Measurements from ENCODE around the gene CLDN15. TPM values are rescaled to one million over a fixed set of nuclear protein-coding genes. Genes with fewer than 3 reads are reported as not detected.

CLDN15 gene
- total and polyA plus RNA-seq, 5 donors from 2014 or later = 0.64 to 22.7 (median 0.88) TPM

- Mint-ChIP-seq H3K27me3 (no peaks in the 10 kb centered on the region), H3K9me3 (no peaks in the 10 kb centered on the region), H3K4me3 (peak overlapping the region in 1 of 4 donors; percentile 29), H3K4me1 (peaks cover 0 to 34% (median 12%) of the 10 kb centered on the region in 4 donors), H3K27ac (peak overlapping the region in 2 of 3 donors; percentile 18 to 42), H3K36me3 (peaks cover 6% of the 10 kb centered on the region)
- DNase-seq = no peak
- no peak overlapping the region for H3K4me3 ChIP-seq (ENCODE audit: low read depth, low read length)
- H3K27ac ChIP-seq (ENCODE audit: insufficient read depth, low read length, poor library complexity, severe bottlenecking) = no peak overlapping the region
- H3K9me3 ChIP-seq (ENCODE audit: control insufficient read depth in 2 of 2, low read length in 2 of 2) = no peaks in the 10 kb centered on the region
- peaks cover 20% of the 10 kb centered on the region for H3K36me3 ChIP-seq (ENCODE audit: control insufficient read depth, insufficient read depth, low read length)
- no peaks in the 10 kb centered on the region for H3K27me3 ChIP-seq (ENCODE audit: control insufficient read depth, insufficient read depth, low read length)
- no peak for ATAC-seq (ENCODE audit: low read depth in 2 of 2)
- peaks cover 21% of the 10 kb centered on the region for H3K4me1 ChIP-seq (ENCODE audit: control insufficient read depth, insufficient read depth, low read length, poor library complexity, severe bottlenecking)
These were observed 4.1 kb upstream of the CLDN15 start for GRCh38 chr7:101241443-101242349.

- H3K9me3 Mint-ChIP-seq = no peaks in the 10 kb centered on the region
- H3K27me3 Mint-ChIP-seq = no peaks in the 10 kb centered on the region
- DNase-seq (no peak), ATAC-seq (ENCODE audit: low read depth in 2 of 2) (no peak)
- H3K27ac Mint-ChIP-seq = no peak overlapping the region
- Histone ChIP-seq H3K4me3 (ENCODE audit: low read depth, low read length) (no peak overlapping the region), H3K27me3 (ENCODE audit: control insufficient read depth, insufficient read depth, low read length) (no peaks in the 10 kb centered on the region), H3K27ac (ENCODE audit: insufficient read depth, low read length, poor library complexity, severe bottlenecking) (no peak overlapping the region), H3K4me1 (ENCODE audit: control insufficient read depth, insufficient read depth, low read length, poor library complexity, severe bottlenecking) (peaks cover 21% of the 10 kb centered on the region), H3K9me3 (ENCODE audit: control insufficient read depth in 2 of 2, low read length in 2 of 2) (no peaks in the 10 kb centered on the region), H3K36me3 (ENCODE audit: control insufficient read depth, insufficient read depth, low read length) (peaks cover 20% of the 10 kb centered on the region)
- peaks cover 0 to 33% (median 12%) of the 10 kb centered on the region in 4 donors for H3K4me1 Mint-ChIP-seq
- H3K4me3 Mint-ChIP-seq = peak overlapping the region in 1 of 4 donors; percentile 4
- peaks cover 6% of the 10 kb centered on the region for H3K36me3 Mint-ChIP-seq
These were observed 3.4 kb upstream of the CLDN15 start for GRCh38 chr7:101241015-101241363.

- Mint-ChIP-seq H3K4me3 (peak overlapping the region in 1 of 4 donors; percentile 21), H3K27me3 (no peaks in the 10 kb centered on the region), H3K36me3 (peaks cover 6% of the 10 kb centered on the region), H3K9me3 (no peaks in the 10 kb centered on the region), H3K27ac (no peak overlapping the region), H3K4me1 (peaks cover 0 to 27% (median 10%) of the 10 kb centered on the region in 4 donors)
- DNase-seq = no peak
- H3K27ac ChIP-seq (ENCODE audit: insufficient read depth, low read length, poor library complexity, severe bottlenecking) = no peak overlapping the region
- no peak for ATAC-seq (ENCODE audit: low read depth in 2 of 2)
- H3K9me3 ChIP-seq (ENCODE audit: control insufficient read depth in 2 of 2, low read length in 2 of 2) = no peaks in the 10 kb centered on the region
- H3K4me3 ChIP-seq (ENCODE audit: low read depth, low read length) = no peak overlapping the region
- no peaks in the 10 kb centered on the region for H3K27me3 ChIP-seq (ENCODE audit: control insufficient read depth, insufficient read depth, low read length)
- H3K36me3 ChIP-seq (ENCODE audit: control insufficient read depth, insufficient read depth, low read length) = peaks cover 20% of the 10 kb centered on the region
- peaks cover 16% of the 10 kb centered on the region for H3K4me1 ChIP-seq (ENCODE audit: control insufficient read depth, insufficient read depth, low read length, poor library complexity, severe bottlenecking)
These were observed 2.8 kb upstream of the CLDN15 start for GRCh38 chr7:101240226-101241014.

GRCh38 chr7:101239951-101240220, 2.3 kb upstream of the CLDN15 start:
- Histone ChIP-seq H3K27me3 (ENCODE audit: control insufficient read depth, insufficient read depth, low read length) (no peaks in the 10 kb centered on the region), H3K27ac (ENCODE audit: insufficient read depth, low read length, poor library complexity, severe bottlenecking) (no peak overlapping the region), H3K9me3 (ENCODE audit: control insufficient read depth in 2 of 2, low read length in 2 of 2) (no peaks in the 10 kb centered on the region), H3K4me1 (ENCODE audit: control insufficient read depth, insufficient read depth, low read length, poor library complexity, severe bottlenecking) (peaks cover 11% of the 10 kb centered on the region), H3K4me3 (ENCODE audit: low read depth, low read length) (no peak overlapping the region), H3K36me3 (ENCODE audit: control insufficient read depth, insufficient read depth, low read length) (peaks cover 20% of the 10 kb centered on the region)
- no peak for ATAC-seq (ENCODE audit: low read depth in 2 of 2)
- H3K36me3 Mint-ChIP-seq = peaks cover 6% of the 10 kb centered on the region
- no peaks in the 10 kb centered on the region for H3K27me3 Mint-ChIP-seq
- no peak for DNase-seq
- peak overlapping the region in 1 of 4 donors; percentile 21 for H3K4me3 Mint-ChIP-seq
- H3K27ac Mint-ChIP-seq = no peak overlapping the region
- H3K4me1 Mint-ChIP-seq = peaks cover 0 to 22% (median 8%) of the 10 kb centered on the region in 4 donors
- H3K9me3 Mint-ChIP-seq = no peaks in the 10 kb centered on the region

- Histone ChIP-seq H3K27ac (ENCODE audit: insufficient read depth, low read length, poor library complexity, severe bottlenecking) (no peak overlapping the region), H3K36me3 (ENCODE audit: control insufficient read depth, insufficient read depth, low read length) (peaks cover 20% of the 10 kb centered on the region), H3K9me3 (ENCODE audit: control insufficient read depth in 2 of 2, low read length in 2 of 2) (no peaks in the 10 kb centered on the region), H3K27me3 (ENCODE audit: control insufficient read depth, insufficient read depth, low read length) (no peaks in the 10 kb centered on the region), H3K4me1 (ENCODE audit: control insufficient read depth, insufficient read depth, low read length, poor library complexity, severe bottlenecking) (peaks cover 10% of the 10 kb centered on the region), H3K4me3 (ENCODE audit: low read depth, low read length) (no peak overlapping the region)
- ATAC-seq (ENCODE audit: low read depth in 2 of 2) (no peak), DNase-seq (no peak)
- Mint-ChIP-seq H3K27me3 (no peaks in the 10 kb centered on the region), H3K27ac (no peak overlapping the region), H3K9me3 (no peaks in the 10 kb centered on the region), H3K4me3 (no peak overlapping the region), H3K4me1 (peaks cover 0 to 20% (median 5%) of the 10 kb centered on the region in 4 donors), H3K36me3 (peaks cover 6% of the 10 kb centered on the region)
These were observed 1.8 kb upstream of the CLDN15 start for GRCh38 chr7:101239191-101239950.

GRCh38 chr7:101238226-101239182, 902 bp upstream of the CLDN15 start:
- peaks cover 1% of the 10 kb centered on the region for H3K4me1 ChIP-seq (ENCODE audit: control insufficient read depth, insufficient read depth, low read length, poor library complexity, severe bottlenecking)
- H3K36me3 Mint-ChIP-seq = peaks cover 6% of the 10 kb centered on the region
- H3K36me3 ChIP-seq (ENCODE audit: control insufficient read depth, insufficient read depth, low read length) = peaks cover 20% of the 10 kb centered on the region
- DNase-seq (no peak), ATAC-seq (ENCODE audit: low read depth in 2 of 2) (no peak)
- H3K27ac Mint-ChIP-seq = no peak overlapping the region
- H3K4me1 Mint-ChIP-seq = peaks cover 0 to 14% (median under 1%) of the 10 kb centered on the region in 4 donors
- H3K9me3 ChIP-seq (ENCODE audit: control insufficient read depth in 2 of 2, low read length in 2 of 2) = no peaks in the 10 kb centered on the region
- no peak overlapping the region for H3K4me3 ChIP-seq (ENCODE audit: low read depth, low read length)
- H3K27ac ChIP-seq (ENCODE audit: insufficient read depth, low read length, poor library complexity, severe bottlenecking) = no peak overlapping the region
- no peaks in the 10 kb centered on the region for H3K27me3 Mint-ChIP-seq
- no peaks in the 10 kb centered on the region for H3K27me3 ChIP-seq (ENCODE audit: control insufficient read depth, insufficient read depth, low read length)
- no peak overlapping the region for H3K4me3 Mint-ChIP-seq
- no peaks in the 10 kb centered on the region for H3K9me3 Mint-ChIP-seq
